ENCODE measurements around the gene ZNF793.

DNA sequence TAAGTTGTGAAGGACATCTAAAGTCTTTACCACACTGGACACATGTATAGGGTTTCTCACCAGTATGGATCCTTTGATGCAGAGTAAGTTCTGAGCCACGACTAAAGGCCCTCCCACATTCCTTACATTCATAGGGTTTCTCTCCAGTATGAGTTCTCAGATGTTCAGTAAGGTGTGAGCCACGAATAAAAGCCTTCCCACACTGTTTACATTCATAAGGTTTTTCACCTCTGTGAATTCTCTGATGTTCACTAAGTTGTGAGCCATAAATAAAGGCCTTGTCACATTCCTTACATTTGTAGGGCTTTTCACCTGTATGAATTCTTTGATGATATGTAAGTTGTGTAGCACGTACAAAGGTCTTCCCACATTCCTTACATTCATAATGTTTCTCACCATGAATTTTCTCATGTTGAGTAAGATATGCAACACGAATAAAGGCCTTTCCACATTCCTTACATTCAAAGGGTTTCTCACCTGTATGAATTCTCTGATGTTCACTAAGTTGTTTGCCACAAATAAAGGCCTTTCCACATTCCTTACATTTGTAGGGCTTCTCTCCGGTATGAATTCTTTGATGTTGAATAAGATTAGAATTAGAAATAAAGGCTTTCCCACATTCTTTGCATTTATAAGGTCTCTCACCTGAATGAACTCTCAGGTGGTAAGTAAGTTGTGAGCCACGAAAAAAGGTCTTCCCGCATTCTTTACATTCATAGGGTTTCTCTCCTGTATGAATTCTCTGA lies 58.1 kb downstream of the ZNF793 start:
- TF ChIP-seq BHLHE40 (IDR thresholded peaks at IDR 0.05; ENCODE audit: borderline replicate concordance) = no peak
- no peak for TF ChIP-seq TARDBP (IDR thresholded peaks at IDR 0.05)
- TF ChIP-seq FOXM1 (IDR thresholded peaks at IDR 0.05; ENCODE audit: borderline replicate concordance) = no peak
- TF ChIP-seq ARNT (IDR thresholded peaks at IDR 0.05) = no peak
- TF ChIP-seq ZNF384 (IDR thresholded peaks at IDR 0.05) = no peak
- TF ChIP-seq FOXA1 (IDR thresholded peaks at IDR 0.05) = no peak
- TF ChIP-seq, protein P1, sequence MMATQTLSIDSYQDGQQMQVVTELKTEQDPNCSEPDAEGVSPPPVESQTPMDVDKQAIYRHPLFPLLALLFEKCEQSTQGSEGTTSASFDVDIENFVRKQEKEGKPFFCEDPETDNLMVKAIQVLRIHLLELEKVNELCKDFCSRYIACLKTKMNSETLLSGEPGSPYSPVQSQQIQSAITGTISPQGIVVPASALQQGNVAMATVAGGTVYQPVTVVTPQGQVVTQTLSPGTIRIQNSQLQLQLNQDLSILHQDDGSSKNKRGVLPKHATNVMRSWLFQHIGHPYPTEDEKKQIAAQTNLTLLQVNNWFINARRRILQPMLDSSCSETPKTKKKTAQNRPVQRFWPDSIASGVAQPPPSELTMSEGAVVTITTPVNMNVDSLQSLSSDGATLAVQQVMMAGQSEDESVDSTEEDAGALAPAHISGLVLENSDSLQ (IDR thresholded peaks at IDR 0.05) = no peak
- no peak for TF ChIP-seq NFRKB (IDR thresholded peaks at IDR 0.05)
- no peak for TF ChIP-seq FOXK2 (IDR thresholded peaks at IDR 0.05)
- TF ChIP-seq SUZ12 (IDR thresholded peaks at IDR 0.05) = no peak
- TF ChIP-seq SP1 (IDR thresholded peaks at IDR 0.05) = no peak
- no peak for TF ChIP-seq LEF1 (IDR thresholded peaks at IDR 0.05; ENCODE audit: borderline replicate concordance)
- TF ChIP-seq CTBP1 (IDR thresholded peaks at IDR 0.05; ENCODE audit: borderline replicate concordance) = no peak
